Measurements from ENCODE around the gene CLHC1.

The CLHC1 gene

GRCh38 chr2:55164534-55165480 is 67.3 kb downstream of the CLHC1 start:
- Histone ChIP-seq H3K9ac (ENCODE audit: low read depth, low read length) (no peak overlapping the region), H3K27ac (ENCODE audit: low read length) (no peak overlapping the region), H3K27me3 (ENCODE audit: insufficient read depth, low read length) (no peaks in the 10 kb centered on the region), H3K9me3 (ENCODE audit: insufficient read depth, low read depth, low read length) (no peaks in the 10 kb centered on the region), H3K4me1 (ENCODE audit: insufficient read depth, low read length) (peaks cover 24% of the 10 kb centered on the region), H3K4me3 (ENCODE audit: low read length) (no peak overlapping the region), H3K36me3 (ENCODE audit: insufficient read depth, low read depth, low read length) (no peaks in the 10 kb centered on the region)

- H3K27ac ChIP-seq (ENCODE audit: low read length): no peak overlapping the region
Measured at GRCh38 chr2:55163941-55164390, 68.1 kb downstream of the CLHC1 start.

GRCh38 chr2:55163274-55163721 is 68.8 kb downstream of the CLHC1 start:
- H3K36me3 ChIP-seq (ENCODE audit: insufficient read depth, low read depth, low read length): no peaks in the 10 kb centered on the region
- peaks cover 24% of the 10 kb centered on the region for H3K4me1 ChIP-seq (ENCODE audit: insufficient read depth, low read length)
- no peaks in the 10 kb centered on the region for H3K9me3 ChIP-seq (ENCODE audit: insufficient read depth, low read depth, low read length)
- no peak overlapping the region for H3K4me3 ChIP-seq (ENCODE audit: low read length)
- H3K27me3 ChIP-seq (ENCODE audit: insufficient read depth, low read length): no peaks in the 10 kb centered on the region
- H3K27ac ChIP-seq (ENCODE audit: low read length): no peak overlapping the region
- no peak overlapping the region for H3K9ac ChIP-seq (ENCODE audit: low read depth, low read length)

More at GRCh38 chr2:55163941-55164390, 68.1 kb downstream of the CLHC1 start:
- Histone ChIP-seq H3K9ac (ENCODE audit: low read depth, low read length) (no peak overlapping the region), H3K9me3 (ENCODE audit: insufficient read depth, low read depth, low read length) (no peaks in the 10 kb centered on the region), H3K4me1 (ENCODE audit: insufficient read depth, low read length) (peaks cover 24% of the 10 kb centered on the region), H3K4me3 (ENCODE audit: low read length) (no peak overlapping the region), H3K27me3 (ENCODE audit: insufficient read depth, low read length) (no peaks in the 10 kb centered on the region), H3K36me3 (ENCODE audit: insufficient read depth, low read depth, low read length) (no peaks in the 10 kb centered on the region)

GRCh38 chr2:55162284-55163006 is 69.6 kb downstream of the CLHC1 start:
- Histone ChIP-seq H3K4me1 (ENCODE audit: insufficient read depth, low read length) (peaks cover 21% of the 10 kb centered on the region), H3K36me3 (ENCODE audit: insufficient read depth, low read depth, low read length) (no peaks in the 10 kb centered on the region), H3K4me3 (ENCODE audit: low read length) (no peak overlapping the region), H3K9me3 (ENCODE audit: insufficient read depth, low read depth, low read length) (no peaks in the 10 kb centered on the region), H3K27ac (ENCODE audit: low read length) (no peak overlapping the region), H3K27me3 (ENCODE audit: insufficient read depth, low read length) (no peaks in the 10 kb centered on the region), H3K9ac (ENCODE audit: low read depth, low read length) (no peak overlapping the region)

- Histone ChIP-seq H3K4me1 (ENCODE audit: insufficient read depth, low read length) (peaks cover 25% of the 10 kb centered on the region), H3K4me3 (ENCODE audit: low read length) (no peak overlapping the region), H3K27ac (ENCODE audit: low read length) (no peak overlapping the region)
Measured at GRCh38 chr2:55161295-55162210, 70.5 kb downstream of the CLHC1 start.

GRCh38 chr2:55160422-55160821 is 71.7 kb downstream of the CLHC1 start:
- H3K36me3 ChIP-seq (ENCODE audit: insufficient read depth, low read depth, low read length): no peaks in the 10 kb centered on the region
- H3K9ac ChIP-seq (ENCODE audit: low read depth, low read length): no peak overlapping the region
- H3K4me3 ChIP-seq (ENCODE audit: low read length): no peak overlapping the region
- no peaks in the 10 kb centered on the region for H3K9me3 ChIP-seq (ENCODE audit: insufficient read depth, low read depth, low read length)
- H3K27me3 ChIP-seq (ENCODE audit: insufficient read depth, low read length): no peaks in the 10 kb centered on the region
- no peak overlapping the region for H3K27ac ChIP-seq (ENCODE audit: low read length)
- peaks cover 34% of the 10 kb centered on the region for H3K4me1 ChIP-seq (ENCODE audit: insufficient read depth, low read length)

More at GRCh38 chr2:55161295-55162210, 70.5 kb downstream of the CLHC1 start:
- Histone ChIP-seq H3K9ac (ENCODE audit: low read depth, low read length) (no peak overlapping the region), H3K27me3 (ENCODE audit: insufficient read depth, low read length) (no peaks in the 10 kb centered on the region), H3K9me3 (ENCODE audit: insufficient read depth, low read depth, low read length) (no peaks in the 10 kb centered on the region), H3K36me3 (ENCODE audit: insufficient read depth, low read depth, low read length) (no peaks in the 10 kb centered on the region)

- Histone ChIP-seq H3K36me3 (ENCODE audit: insufficient read depth, low read depth, low read length) (no peaks in the 10 kb centered on the region), H3K4me3 (ENCODE audit: low read length) (no peak overlapping the region), H3K27me3 (ENCODE audit: insufficient read depth, low read length) (no peaks in the 10 kb centered on the region), H3K27ac (ENCODE audit: low read length) (no peak overlapping the region), H3K9ac (ENCODE audit: low read depth, low read length) (no peak overlapping the region), H3K9me3 (ENCODE audit: insufficient read depth, low read depth, low read length) (no peaks in the 10 kb centered on the region), H3K4me1 (ENCODE audit: insufficient read depth, low read length) (peaks cover 30% of the 10 kb centered on the region)
Measured at GRCh38 chr2:55159752-55160151, 72.3 kb downstream of the CLHC1 start.

- no peak overlapping the region for H3K4me3 ChIP-seq (ENCODE audit: low read length)
- no peaks in the 10 kb centered on the region for H3K36me3 ChIP-seq (ENCODE audit: insufficient read depth, low read depth, low read length)
- no peak overlapping the region for H3K27ac ChIP-seq (ENCODE audit: low read length)
- no peak overlapping the region for H3K9ac ChIP-seq (ENCODE audit: low read depth, low read length)
- no peaks in the 10 kb centered on the region for H3K27me3 ChIP-seq (ENCODE audit: insufficient read depth, low read length)
- no peaks in the 10 kb centered on the region for H3K9me3 ChIP-seq (ENCODE audit: insufficient read depth, low read depth, low read length)
- H3K4me1 ChIP-seq (ENCODE audit: insufficient read depth, low read length): peaks cover 27% of the 10 kb centered on the region
Measured at GRCh38 chr2:55159037-55159651, 72.9 kb downstream of the CLHC1 start.

- no peaks in the 10 kb centered on the region for H3K27me3 ChIP-seq (ENCODE audit: insufficient read depth, low read length)
- peaks cover 23% of the 10 kb centered on the region for H3K4me1 ChIP-seq (ENCODE audit: insufficient read depth, low read length)
- H3K36me3 ChIP-seq (ENCODE audit: insufficient read depth, low read depth, low read length): no peaks in the 10 kb centered on the region
- H3K9me3 ChIP-seq (ENCODE audit: insufficient read depth, low read depth, low read length): no peaks in the 10 kb centered on the region
- no peak overlapping the region for H3K9ac ChIP-seq (ENCODE audit: low read depth, low read length)
- H3K4me3 ChIP-seq (ENCODE audit: low read length): no peak overlapping the region
- no peak overlapping the region for H3K27ac ChIP-seq (ENCODE audit: low read length)
Measured at GRCh38 chr2:55158111-55158814, 73.8 kb downstream of the CLHC1 start.

GRCh38 chr2:55157474-55157884 is 74.6 kb downstream of the CLHC1 start:
- H3K4me3 ChIP-seq (ENCODE audit: low read length): no peak overlapping the region
- no peak overlapping the region for H3K9ac ChIP-seq (ENCODE audit: low read depth, low read length)
- no peaks in the 10 kb centered on the region for H3K36me3 ChIP-seq (ENCODE audit: insufficient read depth, low read depth, low read length)
- H3K27ac ChIP-seq (ENCODE audit: low read length): no peak overlapping the region
- H3K4me1 ChIP-seq (ENCODE audit: insufficient read depth, low read length): peaks cover 18% of the 10 kb centered on the region
- H3K9me3 ChIP-seq (ENCODE audit: insufficient read depth, low read depth, low read length): no peaks in the 10 kb centered on the region
- no peaks in the 10 kb centered on the region for H3K27me3 ChIP-seq (ENCODE audit: insufficient read depth, low read length)
